HG03108 (cell line): ENCODE measurements around the gene DHX8.
"Not testable (repeated sequence)": the region's sequence is repeated elsewhere in the genome, so short reads cannot be mapped to it uniquely, and the experiment has no call there.

ENCODE experiments used
- ATAC-seq: cut with Tn5 transposase; IDR thresholded peaks from one replicate; pipeline ENCODE4 v1.9.1; 2021; ENCODE audit warnings: moderate library complexity; ENCODE audit not compliant: unreplicated experiment

DHX8 gene

DNA sequence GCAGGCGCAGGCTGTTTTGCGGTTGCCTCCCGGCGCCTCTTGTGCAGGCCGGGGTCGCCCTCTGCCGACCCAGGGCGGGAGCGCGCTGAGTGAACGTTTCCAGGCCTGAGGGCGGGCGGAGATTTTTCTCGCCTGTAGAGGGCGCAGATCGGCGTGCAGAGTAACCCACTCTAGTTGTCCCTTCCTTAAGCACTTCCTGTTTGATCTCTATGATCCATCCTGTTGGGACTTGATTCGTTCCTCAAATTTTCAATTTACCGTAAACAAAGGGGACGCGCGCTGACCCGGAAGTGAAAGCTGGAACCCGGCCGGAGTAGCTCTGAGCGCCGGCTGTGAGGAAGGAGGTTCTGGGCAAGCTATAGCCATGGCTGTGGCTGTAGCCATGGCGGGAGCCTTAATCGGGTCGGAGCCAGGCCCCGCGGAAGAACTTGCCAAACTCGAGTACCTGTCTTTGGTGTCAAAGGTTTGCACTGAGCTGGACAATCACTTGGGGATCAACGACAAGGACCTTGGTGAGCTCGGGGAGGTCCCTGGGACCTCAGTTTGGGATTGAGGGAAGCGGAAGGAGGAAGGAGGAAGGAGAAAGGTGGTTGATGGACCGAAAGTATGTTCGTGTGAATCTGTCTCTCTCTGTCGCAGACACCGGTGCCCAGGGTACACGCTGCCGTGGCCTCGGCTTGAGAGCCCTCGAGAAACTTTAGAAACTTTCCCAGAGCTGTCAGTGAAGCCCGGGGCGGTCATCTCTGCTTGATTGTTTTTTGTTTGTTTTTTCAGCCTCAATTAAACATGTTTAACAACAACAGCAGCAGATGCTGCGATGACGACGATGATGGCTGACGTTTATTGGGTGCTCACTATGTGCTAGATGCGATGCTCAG lies at the start of gene DHX8:
DHX8 (plus strand) TSS at position 302 of the 878 bp plus-strand sequence; CDS start at position 365, 63 bp downstream.
- peak; percentile 95 for ATAC-seq

- no peak for ATAC-seq
Measured at GRCh38 chr17:43434902-43435319, 48.9 kb upstream of the DHX8 start.

DNA sequence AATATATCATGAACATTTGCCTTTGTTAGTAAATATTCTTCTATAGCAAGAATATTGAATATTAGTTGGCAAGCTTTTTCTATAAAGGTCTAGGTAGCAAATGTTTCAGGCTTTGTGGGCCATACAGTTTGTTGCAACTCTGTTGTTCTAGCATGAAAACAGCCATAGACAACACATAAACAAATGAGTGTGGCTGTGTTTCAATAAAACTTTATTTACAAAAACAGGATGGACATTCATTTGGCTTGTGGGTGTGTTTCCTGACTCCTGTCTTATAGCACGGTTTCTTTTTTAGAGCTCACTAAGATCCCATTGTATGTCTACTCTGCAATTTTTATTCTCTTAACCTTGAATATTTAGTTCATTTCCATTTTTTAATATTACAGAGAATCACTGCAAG lies 46.0 kb upstream of the DHX8 start:
- no peak for ATAC-seq

GRCh38 chr17:43438626-43439025 lies 45.1 kb upstream of the DHX8 start:
- ATAC-seq: no peak

DNA sequence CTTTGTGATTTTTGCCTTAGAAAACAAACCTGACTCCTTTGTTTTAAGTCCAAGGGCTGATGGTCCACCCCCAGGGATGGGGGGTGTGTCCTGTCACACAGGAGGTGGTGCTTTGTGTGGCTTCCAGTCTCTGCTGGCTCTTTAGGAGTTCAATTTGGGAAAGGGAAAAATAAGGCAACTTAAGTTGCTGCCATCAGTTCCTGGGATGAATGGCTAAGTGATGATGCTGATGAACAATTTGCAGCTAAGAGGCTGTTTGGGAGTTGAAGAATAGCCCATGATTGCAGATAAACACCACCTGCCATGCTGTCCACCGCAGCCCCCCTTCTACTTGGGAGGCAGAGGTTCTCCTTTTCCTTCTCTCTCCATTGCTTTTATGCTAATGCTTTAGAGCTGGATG lies 44.7 kb upstream of the DHX8 start:
- no peak for ATAC-seq

DNA sequence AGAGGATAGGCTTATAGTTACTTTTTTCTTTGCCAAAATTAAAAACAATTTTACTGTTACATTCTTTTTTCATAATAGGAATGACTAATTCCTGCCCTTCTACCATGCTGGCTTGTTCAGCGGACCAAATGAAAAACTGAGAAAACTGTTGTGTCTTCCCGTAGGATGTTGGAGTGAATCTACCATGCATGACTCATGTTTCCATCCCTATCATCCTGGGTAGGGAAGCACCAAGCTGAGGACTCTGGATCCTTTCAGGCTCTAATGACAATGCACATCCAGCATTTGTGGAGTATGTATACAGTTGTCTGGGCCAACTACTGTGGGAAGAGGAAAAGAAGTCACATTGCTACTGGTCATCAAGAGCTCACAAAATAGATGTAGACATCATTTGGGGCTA lies 41.1 kb upstream of the DHX8 start:
- no peak for ATAC-seq

DNA sequence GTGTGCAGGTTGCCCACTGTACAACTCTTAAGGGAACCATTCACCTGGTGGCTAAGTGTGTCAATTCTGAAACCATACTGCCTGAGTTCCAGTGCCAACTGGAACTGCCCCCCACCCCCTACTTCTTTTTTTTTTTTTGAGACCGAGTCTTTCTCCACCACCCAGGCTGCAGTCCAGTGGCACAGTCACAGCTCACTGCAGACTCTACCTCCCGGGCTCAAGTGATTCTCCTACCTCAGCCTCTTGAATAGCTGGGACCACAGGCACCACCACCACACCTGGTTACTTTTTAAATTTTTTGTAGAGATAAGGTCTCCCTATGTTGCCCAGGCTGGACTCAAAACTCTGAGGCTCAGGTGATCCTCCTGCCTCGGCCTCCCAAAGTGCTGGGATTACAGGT lies 40.4 kb upstream of the DHX8 start:
- no peak for ATAC-seq

GRCh38 chr17:43444223-43445008 lies 39.4 kb upstream of the DHX8 start:
- no peak for ATAC-seq

GRCh38 chr17:43445009-43445589 lies 38.7 kb upstream of the DHX8 start:
- no peak for ATAC-seq

DNA sequence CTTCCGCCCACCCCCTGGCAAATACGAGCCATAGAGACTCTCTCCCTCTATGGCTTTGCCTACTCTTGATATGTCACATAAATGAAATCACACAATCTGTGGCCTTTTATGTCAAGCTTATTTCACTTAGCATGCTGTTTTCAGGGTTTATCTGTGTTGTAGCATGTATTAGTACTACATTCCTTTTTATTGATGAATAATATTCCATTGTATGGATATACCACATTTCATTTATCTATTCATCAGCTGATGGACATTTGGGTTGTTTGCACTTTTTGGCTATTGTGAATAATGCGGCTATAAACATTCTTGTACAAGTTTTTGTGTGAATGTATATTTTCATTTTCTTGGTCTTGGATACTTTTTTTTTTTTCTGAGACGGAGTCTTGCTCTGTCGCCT lies 37.0 kb upstream of the DHX8 start:
- no peak for ATAC-seq

DNA sequence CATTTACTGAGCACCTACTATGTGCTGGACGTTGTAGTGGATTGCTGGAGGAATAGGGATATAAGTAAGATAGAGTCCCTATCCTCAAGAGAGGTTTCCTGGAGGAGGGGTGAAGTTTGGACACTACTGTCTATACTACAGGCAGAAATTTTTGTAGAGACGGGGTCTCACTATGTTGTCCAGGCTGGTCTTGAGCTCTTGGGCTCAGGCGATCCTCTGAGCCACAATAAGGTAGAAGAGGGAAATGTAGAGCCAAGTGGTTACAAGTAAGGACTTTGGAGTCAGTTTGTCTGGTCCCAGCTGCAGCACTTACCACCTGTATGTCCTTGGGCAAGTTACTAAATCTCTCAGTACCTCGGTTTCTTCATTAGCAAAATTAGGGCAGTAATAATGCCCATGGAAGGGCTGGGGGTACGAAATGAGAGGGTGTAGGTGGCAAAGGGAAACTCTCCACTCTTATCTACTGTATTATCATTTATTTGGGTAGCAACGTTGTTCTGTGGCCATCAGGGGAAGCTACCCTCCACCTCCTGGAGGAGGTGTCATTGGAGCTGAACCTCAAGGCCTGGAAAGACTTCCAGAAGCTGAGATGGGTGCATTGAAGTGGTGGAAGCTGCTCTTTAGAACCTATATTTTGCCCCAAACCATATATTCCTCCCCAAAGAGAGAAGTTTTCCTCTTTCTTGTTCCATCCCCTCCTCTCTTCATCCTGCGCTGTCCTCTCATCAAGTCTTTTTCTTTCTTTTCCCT lies 34.9 kb upstream of the DHX8 start:
- ATAC-seq: no peak

DNA sequence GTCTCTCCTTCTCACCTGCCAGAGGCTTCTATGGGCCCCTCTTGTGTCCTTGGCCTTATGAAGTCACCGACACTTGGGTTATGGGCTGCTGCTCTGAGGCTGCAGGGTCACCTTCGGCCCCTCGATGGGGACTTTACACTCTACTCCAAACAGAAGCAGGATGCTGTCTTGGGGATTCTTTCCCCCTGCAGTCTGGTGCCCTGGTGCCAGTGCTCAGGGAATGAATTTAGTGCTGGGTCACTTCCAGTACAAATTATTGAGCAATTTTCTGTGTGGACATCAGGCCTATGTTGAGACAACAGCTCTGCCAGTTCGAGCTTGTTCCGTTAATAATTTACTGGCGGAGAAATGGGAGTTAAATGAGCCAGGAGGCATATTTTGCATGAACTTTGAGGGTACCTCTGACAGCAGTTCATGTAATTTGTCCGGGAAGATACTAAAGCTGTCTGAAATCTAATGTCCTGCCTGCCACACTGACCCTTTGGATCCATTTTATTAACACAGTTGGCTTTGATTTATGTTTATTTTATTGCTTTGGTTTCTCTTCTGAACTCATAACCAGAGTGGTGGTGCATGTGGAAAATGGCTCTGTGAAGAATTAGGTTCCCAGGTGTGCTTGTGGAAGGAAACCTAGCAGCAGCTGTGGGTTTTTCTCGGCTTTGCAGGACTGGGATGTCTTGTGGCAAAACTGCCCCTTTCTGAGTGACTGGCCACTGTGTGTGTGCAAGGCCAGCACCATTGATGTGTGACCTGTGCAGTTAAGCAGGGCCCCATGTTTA lies 34.1 kb upstream of the DHX8 start:
- no peak for ATAC-seq

GRCh38 chr17:43450791-43451190 lies 33.0 kb upstream of the DHX8 start:
- ATAC-seq: not testable (repeated sequence)

DNA sequence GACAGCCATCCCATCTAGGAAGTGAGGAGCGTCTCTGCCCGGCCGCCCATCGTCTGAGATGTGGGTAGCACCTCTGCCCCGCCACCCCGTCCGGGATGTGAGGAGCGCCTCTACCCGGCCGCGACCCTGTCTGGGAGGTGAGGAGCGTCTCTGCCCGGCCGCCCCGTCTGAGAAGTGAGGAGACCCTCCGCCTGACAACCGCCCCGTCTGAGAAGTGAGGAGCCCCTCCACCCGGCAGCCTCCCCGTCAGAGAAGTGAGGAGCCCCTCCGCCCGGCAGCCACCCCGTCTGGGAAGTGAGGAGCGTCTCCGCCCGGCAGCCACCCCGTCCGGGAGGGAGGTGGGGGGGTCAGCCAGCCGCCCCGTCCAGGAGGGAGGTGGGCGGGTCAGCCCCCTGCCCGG lies 32.0 kb upstream of the DHX8 start:
- not testable (repeated sequence) for ATAC-seq

DNA sequence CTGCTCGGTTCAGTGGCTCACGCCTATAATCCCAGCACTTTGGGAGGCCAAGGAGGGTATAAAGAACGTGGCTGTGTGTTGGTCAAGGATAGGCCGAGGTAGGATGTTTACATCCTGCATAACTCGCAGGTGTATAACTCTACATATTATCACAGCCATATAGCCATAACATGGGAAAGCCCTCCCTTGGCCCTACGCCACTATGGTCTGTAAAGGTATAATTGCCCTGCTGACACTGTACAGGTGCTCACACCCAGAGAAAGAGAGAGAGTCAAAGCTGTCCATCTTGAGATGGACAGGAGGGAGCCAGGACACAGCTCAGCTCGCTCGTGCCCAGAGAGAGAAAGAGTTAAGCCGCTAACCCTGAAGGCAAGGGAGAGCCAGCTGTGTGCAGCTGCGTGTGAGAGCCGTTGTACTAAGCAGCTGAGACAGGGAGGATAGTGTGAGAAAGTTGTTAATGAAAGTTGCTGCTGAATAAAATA lies 30.4 kb upstream of the DHX8 start:
- ATAC-seq: no peak

GRCh38 chr17:43454868-43455267 lies 28.9 kb upstream of the DHX8 start:
- ATAC-seq: no peak

- no peak for ATAC-seq
Measured at GRCh38 chr17:43456029-43456428, 27.7 kb upstream of the DHX8 start.

- no peak for ATAC-seq
Measured at GRCh38 chr17:43456661-43457361, 27.0 kb upstream of the DHX8 start.

- ATAC-seq: no peak
Measured at GRCh38 chr17:43457362-43457692, 26.4 kb upstream of the DHX8 start.

- ATAC-seq: not testable (repeated sequence)
Measured at GRCh38 chr17:43459878-43460277, 23.9 kb upstream of the DHX8 start.
